HG02870 (cell line): ENCODE results near the gene KDM4C.
"Not testable (repeated sequence)": the region's sequence is repeated elsewhere in the genome, so short reads cannot be mapped to it uniquely, and the experiment has no call there.

Source experiments
- ATAC-seq: cut with Tn5 transposase; IDR thresholded peaks from one replicate; pipeline ENCODE4 v1.9.1; 2021; ENCODE audit warnings: mild to moderate bottlenecking, moderate library complexity; ENCODE audit not compliant: unreplicated experiment

KDM4C gene

GRCh38 chr9:6763244-6763643, 5.5 kb downstream of the KDM4C start:
- no peak for ATAC-seq

- no peak for ATAC-seq
These were observed 6.2 kb downstream of the KDM4C start for GRCh38 chr9:6764011-6764410.

GRCh38 chr9:6764523-6764922, 6.8 kb downstream of the KDM4C start:
- ATAC-seq = no peak

GRCh38 chr9:6764950-6765349, 7.2 kb downstream of the KDM4C start:
- no peak for ATAC-seq

GRCh38 chr9:6765396-6765795, 7.6 kb downstream of the KDM4C start:
- ATAC-seq = no peak

- no peak for ATAC-seq
These were observed 8.8 kb downstream of the KDM4C start for GRCh38 chr9:6766606-6767005.

- not testable (repeated sequence) for ATAC-seq
These were observed 10.8 kb downstream of the KDM4C start for GRCh38 chr9:6768587-6768986.

- no peak for ATAC-seq
These were observed 13.9 kb downstream of the KDM4C start for GRCh38 chr9:6771722-6772121.

GRCh38 chr9:6777213-6777902, 19.6 kb downstream of the KDM4C start:
- peak; percentile 65 for ATAC-seq

GRCh38 chr9:6779417-6780241, 21.9 kb downstream of the KDM4C start:
- ATAC-seq = no peak

GRCh38 chr9:6780690-6781089, 22.9 kb downstream of the KDM4C start:
- ATAC-seq = no peak

GRCh38 chr9:6781476-6781875, 23.7 kb downstream of the KDM4C start:
- no peak for ATAC-seq

GRCh38 chr9:6782345-6782744, 24.6 kb downstream of the KDM4C start:
- ATAC-seq = no peak

GRCh38 chr9:6782981-6783380, 25.2 kb downstream of the KDM4C start:
- ATAC-seq = no peak

GRCh38 chr9:6783753-6784152, 26.0 kb downstream of the KDM4C start:
- ATAC-seq = no peak

GRCh38 chr9:6785682-6786081, 27.9 kb downstream of the KDM4C start:
- no peak for ATAC-seq

GRCh38 chr9:6787793-6788161, 30.0 kb downstream of the KDM4C start:
- no peak for ATAC-seq

GRCh38 chr9:6788162-6789016, 30.6 kb downstream of the KDM4C start:
- no peak for ATAC-seq

GRCh38 chr9:6789017-6789338, 31.2 kb downstream of the KDM4C start:
- ATAC-seq = not testable (repeated sequence)

- no peak for ATAC-seq
These were observed 33.1 kb downstream of the KDM4C start for GRCh38 chr9:6790866-6791265.

- no peak for ATAC-seq
These were observed 35.4 kb downstream of the KDM4C start for GRCh38 chr9:6793203-6793602.

GRCh38 chr9:6794936-6795335, 37.2 kb downstream of the KDM4C start:
- ATAC-seq = no peak
